Thoracic aorta (tissue), 2 donors: ENCODE results near the gene ARMC3. TPM values are rescaled to one million over a fixed set of nuclear protein-coding genes. Genes with fewer than 3 reads are reported as not detected.
"Not testable (repeated sequence)": the region's sequence is repeated elsewhere in the genome, so short reads cannot be mapped to it uniquely, and the experiment has no call there.

Experiments used
- ATAC-seq: fragments of 150-250 bp; one replicate; pipeline ENCODE4 v1.8.0; 2017; ENCODE audit warnings: low read depth; ENCODE audit not compliant: insufficient number of reproducible peaks, low FRiP score
- DNase-seq: peaks from one replicate; pipeline ENCODE4 v3.0.0-alpha.2; 2020; ENCODE audit warnings: low spot score
- H3K27ac ChIP-seq, 2 donors: fragments of 200-600 bp; sonication (generic); 1 replicate in 1 of 2; 2 replicates in 1 of 2; pipeline ENCODE4 v1.5.1; 2016; ENCODE audit warnings: mild to moderate bottlenecking in 2 of 2, moderate library complexity in 2 of 2
- H3K27me3 ChIP-seq: fragments of 200-600 bp; sonication (generic); replicated peaks from 2 replicates; pipeline ENCODE4 v1.6.0; 2016; ENCODE audit warnings: mild to moderate bottlenecking; ENCODE audit not compliant: insufficient read depth
- H3K36me3 ChIP-seq: fragments of 200-600 bp; sonication (generic); one replicate; pipeline ENCODE4 v1.5.1; 2016
- H3K4me1 ChIP-seq, 2 donors: fragments of 200-600 bp; sonication (generic); 1 replicate in 1 of 2; 2 replicates in 1 of 2; pipeline versions ENCODE4 v1.5.1 to v1.6.0; 2016; ENCODE audit warnings: low read depth in 2 of 2, mild to moderate bottlenecking in 1 of 2; ENCODE audit not compliant: control insufficient read depth in 1 of 2
- H3K4me3 ChIP-seq: fragments of 200-600 bp; sonication (generic); 2 replicates; pipeline ENCODE4 v1.5.1; 2016; ENCODE audit warnings: mild to moderate bottlenecking
- H3K9me3 ChIP-seq: fragments of 200-600 bp; sonication (generic); 2 replicates; pipeline ENCODE4 v1.5.1; 2016
- CTCF ChIP-seq: fragments of 200-600 bp; sonication (generic); IDR thresholded peaks from one replicate; pipeline ENCODE4 v1.5.1; 2019; ENCODE audit warnings: antibody characterized with exemption
- total RNA-seq, 2 donors: library from RNA; depleted of rRNA; stranded (reverse); fragments of >200 nt; gene quantifications; one replicate each; pipeline versions ENCODE4 v1.1.0 to v1.2.3, GENCODE V29; 2016

ARMC3 gene
- total RNA-seq, 2 donors from 2014 or later = not detected

- no peak for ATAC-seq
- no peaks in the 10 kb centered on the region for H3K36me3 ChIP-seq
- H3K9me3 ChIP-seq = no peaks in the 10 kb centered on the region
- H3K27me3 ChIP-seq = no peaks in the 10 kb centered on the region
- H3K4me1 ChIP-seq = peaks cover 5 to 16% of the 10 kb centered on the region in 2 donors
- no peak overlapping the region for H3K4me3 ChIP-seq
- TF ChIP-seq CTCF = no peak
- no peak for DNase-seq
- no peak overlapping the region for H3K27ac ChIP-seq
Observed at GRCh38 chr10:23056186-23056579, 128.3 kb downstream of the ARMC3 start.

- Histone ChIP-seq H3K9me3 (no peaks in the 10 kb centered on the region), H3K4me1 (peaks cover 5 to 23% of the 10 kb centered on the region in 2 donors), H3K27ac (peak overlapping the region in 1 of 2 donors; percentile 54), H3K4me3 (no peak overlapping the region), H3K36me3 (no peaks in the 10 kb centered on the region), H3K27me3 (no peaks in the 10 kb centered on the region)
- no peak for TF ChIP-seq CTCF
- ATAC-seq (no peak), DNase-seq (no peak)
Observed at GRCh38 chr10:23058366-23058765, 130.5 kb downstream of the ARMC3 start.

GRCh38 chr10:23060918-23061317 lies 133.1 kb downstream of the ARMC3 start:
- Histone ChIP-seq H3K4me1 (peaks cover 8 to 43% of the 10 kb centered on the region in 2 donors), H3K9me3 (no peaks in the 10 kb centered on the region), H3K36me3 (no peaks in the 10 kb centered on the region), H3K4me3 (no peak overlapping the region), H3K27ac (no peak overlapping the region), H3K27me3 (no peaks in the 10 kb centered on the region)
- ATAC-seq = no peak
- DNase-seq = no peak
- no peak for TF ChIP-seq CTCF

GRCh38 chr10:23063045-23063972 lies 135.5 kb downstream of the ARMC3 start:
- no peak overlapping the region for H3K4me3 ChIP-seq
- H3K9me3 ChIP-seq = no peaks in the 10 kb centered on the region
- ATAC-seq (no peak), DNase-seq (no peak)
- H3K36me3 ChIP-seq = no peaks in the 10 kb centered on the region
- H3K27ac ChIP-seq = peak overlapping the region in 1 of 2 donors; percentile 30
- TF ChIP-seq CTCF = no peak
- H3K4me1 ChIP-seq = peaks cover 6 to 35% of the 10 kb centered on the region in 2 donors
- H3K27me3 ChIP-seq = no peaks in the 10 kb centered on the region

- no peak for TF ChIP-seq CTCF
- Histone ChIP-seq H3K36me3 (no peaks in the 10 kb centered on the region), H3K4me1 (peaks cover 5 to 35% of the 10 kb centered on the region in 2 donors), H3K27ac (peak overlapping the region; percentile 79), H3K9me3 (no peaks in the 10 kb centered on the region), H3K4me3 (no peak overlapping the region), H3K27me3 (no peaks in the 10 kb centered on the region)
- no peak for ATAC-seq
- no peak for DNase-seq
Observed at GRCh38 chr10:23063973-23064812, 136.3 kb downstream of the ARMC3 start.

GRCh38 chr10:23064813-23065114 lies 136.9 kb downstream of the ARMC3 start:
- peak overlapping the region; percentile 79 for H3K27ac ChIP-seq

More at GRCh38 chr10:23064813-23065114, 136.9 kb downstream of the ARMC3 start:
- ATAC-seq, H3K9me3 ChIP-seq, DNase-seq, H3K36me3 ChIP-seq, H3K27me3 ChIP-seq, H3K4me3 ChIP-seq: not testable (repeated sequence)
- peaks cover 5 to 35% of the 10 kb centered on the region in 2 donors for H3K4me1 ChIP-seq
